HEK293 (cell line): Measurements from ENCODE around the gene PLEKHD1.
"Not testable (repeated sequence)": the region's sequence is repeated elsewhere in the genome, so short reads cannot be mapped to it uniquely, and the experiment has no call there.

ENCODE experiments used
- KLF16 ChIP-seq: fragments of 450-650 bp; formaldehyde crosslinking; IDR thresholded peaks from 2 replicates; pipeline ENCODE4 v1.5.1; 2017; ENCODE audit warnings: missing biosample characterization, missing genetic modification characterization
- MZF1 ChIP-seq: fragments of 450-650 bp; formaldehyde crosslinking; IDR thresholded peaks from 2 replicates; pipeline ENCODE4 v1.5.1; 2017; ENCODE audit warnings: missing biosample characterization, missing genetic modification characterization, borderline replicate concordance
- SALL2 ChIP-seq: fragments of 450-650 bp; formaldehyde crosslinking; IDR thresholded peaks from 2 replicates; pipeline ENCODE4 v1.5.0; 2017; ENCODE audit warnings: missing biosample characterization, mild to moderate bottlenecking, missing genetic modification characterization, borderline replicate concordance
- ZNF529 ChIP-seq: fragments of 450-650 bp; formaldehyde crosslinking; IDR thresholded peaks from 2 replicates; pipeline ENCODE4 v1.5.1; 2017; ENCODE audit warnings: missing genetic modification characterization, missing biosample characterization; ENCODE audit not compliant: insufficient replicate concordance
- ZNF600 ChIP-seq: fragments of 450-650 bp; formaldehyde crosslinking; IDR thresholded peaks from 2 replicates; pipeline ENCODE4 v1.5.1; 2016; ENCODE audit warnings: missing biosample characterization, missing genetic modification characterization
- ZNF777 ChIP-seq: fragments of 450-650 bp; formaldehyde crosslinking; IDR thresholded peaks from 2 replicates; pipeline ENCODE4 v1.5.1; 2017; ENCODE audit warnings: missing biosample characterization, missing genetic modification characterization, borderline replicate concordance
- TF ChIP-seq, protein P1 (sequence below): fragments of 450-650 bp; formaldehyde crosslinking; IDR thresholded peaks from 2 replicates; pipeline ENCODE4 v1.5.1; 2016; ENCODE audit warnings: missing biosample characterization, missing genetic modification characterization
- TF ChIP-seq, protein P2 (sequence below): fragments of 450-650 bp; formaldehyde crosslinking; conservative IDR thresholded peaks from 2 replicates; pipeline ENCODE4 v1.5.1; 2016; ENCODE audit warnings: low read depth, missing biosample characterization, missing genetic modification characterization
- TF ChIP-seq, protein P3 (sequence below): fragments of 450-650 bp; formaldehyde crosslinking; IDR thresholded peaks from 2 replicates; pipeline ENCODE4 v1.5.1; 2016; ENCODE audit warnings: missing biosample characterization, missing genetic modification characterization
- TF ChIP-seq, protein P4 (sequence below): fragments of 450-650 bp; IDR thresholded peaks from 2 replicates; pipeline ENCODE4 v1.5.1; 2018; ENCODE audit warnings: missing biosample characterization, mild to moderate bottlenecking, missing genetic modification characterization
- TF ChIP-seq, protein P5 (sequence below): fragments of 450-650 bp; IDR thresholded peaks from 2 replicates; pipeline ENCODE4 v1.5.1; 2018; ENCODE audit warnings: missing biosample characterization, missing genetic modification characterization
- TF ChIP-seq, protein P6 (sequence below): fragments of 450-650 bp; formaldehyde crosslinking; optimal IDR thresholded peaks from 2 replicates; pipeline ENCODE3; 2016; ENCODE audit warnings: missing biosample characterization, mild to moderate bottlenecking, missing genetic modification characterization

DNA sequence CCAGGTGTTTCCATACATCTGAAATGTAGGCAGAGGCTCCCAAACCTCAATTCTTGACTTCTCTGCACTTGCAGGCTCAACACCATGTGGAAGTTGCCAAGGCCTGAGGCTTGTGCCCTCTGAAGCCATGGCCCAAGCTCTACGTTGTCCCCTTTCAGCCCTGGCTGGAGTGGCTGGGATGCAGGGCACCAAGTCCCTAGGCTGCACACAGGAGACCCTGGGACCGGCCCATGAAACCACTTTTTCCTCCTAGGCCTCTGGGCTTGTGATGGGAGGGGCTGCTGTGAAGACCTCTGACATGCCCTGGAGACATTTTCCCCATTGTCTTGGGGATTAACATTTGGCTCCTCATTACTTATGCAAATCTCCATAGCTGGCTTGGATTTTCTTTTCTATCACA lies 6.5 kb upstream of the PLEKHD1 start:
- TF ChIP-seq, protein P1, sequence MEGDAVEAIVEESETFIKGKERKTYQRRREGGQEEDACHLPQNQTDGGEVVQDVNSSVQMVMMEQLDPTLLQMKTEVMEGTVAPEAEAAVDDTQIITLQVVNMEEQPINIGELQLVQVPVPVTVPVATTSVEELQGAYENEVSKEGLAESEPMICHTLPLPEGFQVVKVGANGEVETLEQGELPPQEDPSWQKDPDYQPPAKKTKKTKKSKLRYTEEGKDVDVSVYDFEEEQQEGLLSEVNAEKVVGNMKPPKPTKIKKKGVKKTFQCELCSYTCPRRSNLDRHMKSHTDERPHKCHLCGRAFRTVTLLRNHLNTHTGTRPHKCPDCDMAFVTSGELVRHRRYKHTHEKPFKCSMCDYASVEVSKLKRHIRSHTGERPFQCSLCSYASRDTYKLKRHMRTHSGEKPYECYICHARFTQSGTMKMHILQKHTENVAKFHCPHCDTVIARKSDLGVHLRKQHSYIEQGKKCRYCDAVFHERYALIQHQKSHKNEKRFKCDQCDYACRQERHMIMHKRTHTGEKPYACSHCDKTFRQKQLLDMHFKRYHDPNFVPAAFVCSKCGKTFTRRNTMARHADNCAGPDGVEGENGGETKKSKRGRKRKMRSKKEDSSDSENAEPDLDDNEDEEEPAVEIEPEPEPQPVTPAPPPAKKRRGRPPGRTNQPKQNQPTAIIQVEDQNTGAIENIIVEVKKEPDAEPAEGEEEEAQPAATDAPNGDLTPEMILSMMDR: not testable (repeated sequence)
- TF ChIP-seq SALL2; ZNF600 (tag by site-specific recombination); ZNF777 (tag by site-specific recombination); ZNF529 (tag by site-specific recombination); KLF16; MZF1 (tag by site-specific recombination): not testable (repeated sequence)
- TF ChIP-seq, protein P2, sequence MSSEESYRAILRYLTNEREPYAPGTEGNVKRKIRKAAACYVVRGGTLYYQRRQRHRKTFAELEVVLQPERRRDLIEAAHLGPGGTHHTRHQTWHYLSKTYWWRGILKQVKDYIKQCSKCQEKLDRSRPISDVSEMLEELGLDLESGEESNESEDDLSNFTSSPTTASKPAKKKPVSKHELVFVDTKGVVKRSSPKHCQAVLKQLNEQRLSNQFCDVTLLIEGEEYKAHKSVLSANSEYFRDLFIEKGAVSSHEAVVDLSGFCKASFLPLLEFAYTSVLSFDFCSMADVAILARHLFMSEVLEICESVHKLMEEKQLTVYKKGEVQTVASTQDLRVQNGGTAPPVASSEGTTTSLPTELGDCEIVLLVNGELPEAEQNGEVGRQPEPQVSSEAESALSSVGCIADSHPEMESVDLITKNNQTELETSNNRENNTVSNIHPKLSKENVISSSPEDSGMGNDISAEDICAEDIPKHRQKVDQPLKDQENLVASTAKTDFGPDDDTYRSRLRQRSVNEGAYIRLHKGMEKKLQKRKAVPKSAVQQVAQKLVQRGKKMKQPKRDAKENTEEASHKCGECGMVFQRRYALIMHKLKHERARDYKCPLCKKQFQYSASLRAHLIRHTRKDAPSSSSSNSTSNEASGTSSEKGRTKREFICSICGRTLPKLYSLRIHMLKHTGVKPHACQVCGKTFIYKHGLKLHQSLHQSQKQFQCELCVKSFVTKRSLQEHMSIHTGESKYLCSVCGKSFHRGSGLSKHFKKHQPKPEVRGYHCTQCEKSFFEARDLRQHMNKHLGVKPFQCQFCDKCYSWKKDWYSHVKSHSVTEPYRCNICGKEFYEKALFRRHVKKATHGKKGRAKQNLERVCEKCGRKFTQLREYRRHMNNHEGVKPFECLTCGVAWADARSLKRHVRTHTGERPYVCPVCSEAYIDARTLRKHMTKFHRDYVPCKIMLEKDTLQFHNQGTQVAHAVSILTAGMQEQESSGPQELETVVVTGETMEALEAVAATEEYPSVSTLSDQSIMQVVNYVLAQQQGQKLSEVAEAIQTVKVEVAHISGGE: not testable (repeated sequence)
- TF ChIP-seq, protein P3, sequence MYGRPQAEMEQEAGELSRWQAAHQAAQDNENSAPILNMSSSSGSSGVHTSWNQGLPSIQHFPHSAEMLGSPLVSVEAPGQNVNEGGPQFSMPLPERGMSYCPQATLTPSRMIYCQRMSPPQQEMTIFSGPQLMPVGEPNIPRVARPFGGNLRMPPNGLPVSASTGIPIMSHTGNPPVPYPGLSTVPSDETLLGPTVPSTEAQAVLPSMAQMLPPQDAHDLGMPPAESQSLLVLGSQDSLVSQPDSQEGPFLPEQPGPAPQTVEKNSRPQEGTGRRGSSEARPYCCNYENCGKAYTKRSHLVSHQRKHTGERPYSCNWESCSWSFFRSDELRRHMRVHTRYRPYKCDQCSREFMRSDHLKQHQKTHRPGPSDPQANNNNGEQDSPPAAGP (tag by site-specific recombination): not testable (repeated sequence)
- TF ChIP-seq, protein P4, sequence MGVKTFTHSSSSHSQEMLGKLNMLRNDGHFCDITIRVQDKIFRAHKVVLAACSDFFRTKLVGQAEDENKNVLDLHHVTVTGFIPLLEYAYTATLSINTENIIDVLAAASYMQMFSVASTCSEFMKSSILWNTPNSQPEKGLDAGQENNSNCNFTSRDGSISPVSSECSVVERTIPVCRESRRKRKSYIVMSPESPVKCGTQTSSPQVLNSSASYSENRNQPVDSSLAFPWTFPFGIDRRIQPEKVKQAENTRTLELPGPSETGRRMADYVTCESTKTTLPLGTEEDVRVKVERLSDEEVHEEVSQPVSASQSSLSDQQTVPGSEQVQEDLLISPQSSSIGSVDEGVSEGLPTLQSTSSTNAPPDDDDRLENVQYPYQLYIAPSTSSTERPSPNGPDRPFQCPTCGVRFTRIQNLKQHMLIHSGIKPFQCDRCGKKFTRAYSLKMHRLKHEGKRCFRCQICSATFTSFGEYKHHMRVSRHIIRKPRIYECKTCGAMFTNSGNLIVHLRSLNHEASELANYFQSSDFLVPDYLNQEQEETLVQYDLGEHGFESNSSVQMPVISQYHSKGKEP (tag by site-specific recombination): not testable (repeated sequence)
- TF ChIP-seq, protein P5, sequence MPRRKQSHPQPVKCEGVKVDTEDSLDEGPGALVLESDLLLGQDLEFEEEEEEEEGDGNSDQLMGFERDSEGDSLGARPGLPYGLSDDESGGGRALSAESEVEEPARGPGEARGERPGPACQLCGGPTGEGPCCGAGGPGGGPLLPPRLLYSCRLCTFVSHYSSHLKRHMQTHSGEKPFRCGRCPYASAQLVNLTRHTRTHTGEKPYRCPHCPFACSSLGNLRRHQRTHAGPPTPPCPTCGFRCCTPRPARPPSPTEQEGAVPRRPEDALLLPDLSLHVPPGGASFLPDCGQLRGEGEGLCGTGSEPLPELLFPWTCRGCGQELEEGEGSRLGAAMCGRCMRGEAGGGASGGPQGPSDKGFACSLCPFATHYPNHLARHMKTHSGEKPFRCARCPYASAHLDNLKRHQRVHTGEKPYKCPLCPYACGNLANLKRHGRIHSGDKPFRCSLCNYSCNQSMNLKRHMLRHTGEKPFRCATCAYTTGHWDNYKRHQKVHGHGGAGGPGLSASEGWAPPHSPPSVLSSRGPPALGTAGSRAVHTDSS (tag by site-specific recombination): not testable (repeated sequence)
- TF ChIP-seq, protein P6, sequence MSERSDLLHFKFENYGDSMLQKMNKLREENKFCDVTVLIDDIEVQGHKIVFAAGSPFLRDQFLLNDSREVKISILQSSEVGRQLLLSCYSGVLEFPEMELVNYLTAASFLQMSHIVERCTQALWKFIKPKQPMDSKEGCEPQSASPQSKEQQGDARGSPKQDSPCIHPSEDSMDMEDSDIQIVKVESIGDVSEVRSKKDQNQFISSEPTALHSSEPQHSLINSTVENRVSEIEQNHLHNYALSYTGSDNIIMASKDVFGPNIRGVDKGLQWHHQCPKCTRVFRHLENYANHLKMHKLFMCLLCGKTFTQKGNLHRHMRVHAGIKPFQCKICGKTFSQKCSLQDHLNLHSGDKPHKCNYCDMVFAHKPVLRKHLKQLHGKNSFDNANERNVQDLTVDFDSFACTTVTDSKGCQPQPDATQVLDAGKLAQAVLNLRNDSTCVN: not testable (repeated sequence)
